HEK293T (cell line): ENCODE results near the gene C2orf68.

Experiments used
- CTCF ChIA-PET: fragments of 350-600 bp; formaldehyde crosslinking; extraction: SDS; loops from one replicate; lab custom pipeline; 2021; ENCODE audit warnings: antibody characterized with exemption, inconsistent platforms; lab: Yijun Ruan, JAX
- POLR2A ChIA-PET: fragments of 350-600 bp; formaldehyde crosslinking; extraction: SDS; loops from one replicate; lab custom pipeline; 2020; ENCODE audit warnings: antibody characterized with exemption, inconsistent platforms; lab: Yijun Ruan, JAX
- DNase-seq: peaks from one replicate; pipeline ENCODE4 v3.0.0; 2012; ENCODE audit warnings: mixed read lengths; ENCODE audit errors: extremely low spot score
- ARNT ChIP-seq: fragments of 450-650 bp; IDR thresholded peaks from 2 replicates; pipeline ENCODE4 v1.6.1; 2017; ENCODE audit warnings: mild to moderate bottlenecking
- BHLHE40 ChIP-seq: fragments of 450-650 bp; IDR thresholded peaks from 2 replicates; pipeline ENCODE4 v1.6.1; 2016; ENCODE audit warnings: mild to moderate bottlenecking, moderate library complexity, borderline replicate concordance
- CTBP1 ChIP-seq: fragments of 450-650 bp; IDR thresholded peaks from 2 replicates; pipeline ENCODE4 v1.6.1; 2016; ENCODE audit warnings: borderline replicate concordance
- ELF4 ChIP-seq: fragments of 450-650 bp; IDR thresholded peaks from 2 replicates; pipeline ENCODE4 v1.6.1; 2017; ENCODE audit warnings: antibody characterized with exemption
- FOXA1 ChIP-seq: fragments of 450-650 bp; IDR thresholded peaks from 2 replicates; pipeline ENCODE4 v1.6.1; 2016; ENCODE audit warnings: mild to moderate bottlenecking
- FOXK2 ChIP-seq: fragments of 450-650 bp; IDR thresholded peaks from 2 replicates; pipeline ENCODE4 v1.6.1; 2016; ENCODE audit warnings: mild to moderate bottlenecking
- FOXM1 ChIP-seq: fragments of 450-650 bp; IDR thresholded peaks from 2 replicates; pipeline ENCODE4 v1.6.1; 2017; ENCODE audit warnings: mild to moderate bottlenecking, borderline replicate concordance
- HDGF ChIP-seq: fragments of 450-650 bp; IDR thresholded peaks from 2 replicates; pipeline ENCODE4 v1.6.1; 2017; ENCODE audit warnings: antibody characterized with exemption, borderline replicate concordance
- L3MBTL2 ChIP-seq: fragments of 450-650 bp; conservative IDR thresholded peaks from 2 replicates; pipeline ENCODE4 v1.6.1; 2016; ENCODE audit warnings: mild to moderate bottlenecking
- LEF1 ChIP-seq: fragments of 450-650 bp; IDR thresholded peaks from 2 replicates; pipeline ENCODE4 v1.6.1; 2017; ENCODE audit warnings: mild to moderate bottlenecking, borderline replicate concordance
- NFRKB ChIP-seq: fragments of 450-650 bp; IDR thresholded peaks from 2 replicates; pipeline ENCODE4 v1.6.1; 2016; ENCODE audit warnings: mild to moderate bottlenecking, moderate library complexity
- SP1 ChIP-seq: fragments of 450-650 bp; IDR thresholded peaks from 2 replicates; pipeline ENCODE4 v1.6.1; 2017
- SUZ12 ChIP-seq: fragments of 450-650 bp; IDR thresholded peaks from 2 replicates; pipeline ENCODE4 v1.6.1; 2016; ENCODE audit warnings: mild to moderate bottlenecking
- TARDBP ChIP-seq: fragments of 450-650 bp; IDR thresholded peaks from 2 replicates; pipeline ENCODE4 v1.6.1; 2016
- ZNF384 ChIP-seq: fragments of 450-650 bp; IDR thresholded peaks from 2 replicates; pipeline ENCODE4 v1.6.1; 2016
- TF ChIP-seq, protein P1 (sequence below): fragments of 450-650 bp; IDR thresholded peaks from 2 replicates; pipeline ENCODE4 v1.6.1; 2016

The C2orf68 gene

DNA sequence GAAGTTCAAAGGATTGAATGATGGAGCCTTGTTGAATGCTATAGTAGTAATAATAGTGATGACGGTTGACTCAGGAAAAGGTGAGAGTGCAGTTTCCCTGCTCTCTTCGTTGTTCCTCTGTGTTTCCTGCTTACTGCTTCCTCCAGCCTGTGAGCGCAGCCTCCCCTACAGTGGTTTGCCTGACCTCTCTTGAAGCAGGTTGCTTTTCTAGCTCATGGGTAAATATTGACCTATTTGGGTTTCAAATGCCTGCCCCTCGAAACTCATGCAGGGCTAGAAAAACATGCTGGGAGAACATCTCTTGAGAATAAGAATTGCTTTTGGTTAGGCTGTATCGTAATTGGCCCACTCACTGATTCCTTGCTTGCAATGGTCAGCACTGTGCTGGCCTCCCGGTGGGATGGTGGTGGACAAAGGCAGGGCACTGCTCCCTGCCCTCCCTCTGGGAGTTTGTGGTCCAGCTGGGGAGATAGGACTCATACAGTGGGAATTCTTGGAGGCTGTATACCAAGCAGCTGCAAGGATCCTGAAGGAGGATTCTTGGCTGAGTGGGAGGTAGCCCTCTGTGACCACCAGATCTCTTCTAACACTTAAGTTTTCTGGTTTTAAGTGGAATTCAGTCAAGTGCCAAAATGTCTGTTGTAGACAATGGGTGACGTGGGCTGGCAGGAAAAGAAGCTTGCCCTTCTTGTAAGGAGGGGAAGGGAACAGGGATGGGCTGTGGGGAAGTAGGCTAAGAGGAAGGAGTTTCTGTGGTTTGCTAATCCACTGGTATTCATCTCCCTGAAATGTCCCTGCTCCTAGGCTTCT lies 21.7 kb downstream of the C2orf68 start:
- POLR2A ChIA-PET, result interaction anchor here (1.2 to 1.4 kb wide), 3 partner anchors 13 to 51 kb away, joined by 4 to 7 read pairs (median 4); partner anchors contain the start of genes C2orf68, MAT2A and TMEM150A
- TF ChIP-seq NFRKB, result no peak
- TF ChIP-seq ELF4, result no peak
- no peak for TF ChIP-seq L3MBTL2
- TF ChIP-seq ZNF384, result no peak
- no peak for TF ChIP-seq SUZ12
- no peak for TF ChIP-seq ARNT
- no peak for TF ChIP-seq FOXM1
- no peak for TF ChIP-seq SP1
- no peak for TF ChIP-seq LEF1
- TF ChIP-seq FOXA1, result no peak
- no peak for TF ChIP-seq CTBP1
- TF ChIP-seq TARDBP, result no peak
- no peak for TF ChIP-seq HDGF
- TF ChIP-seq, protein P1, sequence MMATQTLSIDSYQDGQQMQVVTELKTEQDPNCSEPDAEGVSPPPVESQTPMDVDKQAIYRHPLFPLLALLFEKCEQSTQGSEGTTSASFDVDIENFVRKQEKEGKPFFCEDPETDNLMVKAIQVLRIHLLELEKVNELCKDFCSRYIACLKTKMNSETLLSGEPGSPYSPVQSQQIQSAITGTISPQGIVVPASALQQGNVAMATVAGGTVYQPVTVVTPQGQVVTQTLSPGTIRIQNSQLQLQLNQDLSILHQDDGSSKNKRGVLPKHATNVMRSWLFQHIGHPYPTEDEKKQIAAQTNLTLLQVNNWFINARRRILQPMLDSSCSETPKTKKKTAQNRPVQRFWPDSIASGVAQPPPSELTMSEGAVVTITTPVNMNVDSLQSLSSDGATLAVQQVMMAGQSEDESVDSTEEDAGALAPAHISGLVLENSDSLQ, result no peak
- no peak for TF ChIP-seq BHLHE40
- TF ChIP-seq FOXK2, result no peak
- CTCF ChIA-PET, result no interaction called here
- DNase-seq, result no peak

DNA sequence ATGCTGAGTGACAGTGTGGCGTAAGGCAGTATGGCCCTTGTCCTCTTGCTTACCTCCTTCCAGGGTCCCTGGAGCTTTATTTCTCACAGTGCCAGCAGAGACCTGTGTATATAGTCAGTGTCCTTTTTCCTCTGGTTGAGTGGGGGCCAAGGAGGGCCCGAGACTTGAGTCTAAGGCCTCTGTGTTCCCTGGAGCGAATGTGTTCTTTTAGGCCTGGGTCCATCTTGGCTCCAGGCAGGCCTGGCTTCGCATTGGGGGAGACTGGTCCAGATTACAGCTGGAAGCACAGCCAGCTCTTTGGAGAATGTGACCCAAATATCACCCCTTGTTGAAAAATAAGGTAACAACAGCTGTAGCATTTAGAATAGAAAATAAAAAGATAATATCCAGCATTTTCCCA lies 22.7 kb downstream of the C2orf68 start:
- CTCF ChIA-PET, result no interaction called here
- DNase-seq, result no peak
- POLR2A ChIA-PET, result interaction anchor here (2.0 kb wide), 1 partner anchor 29 kb away, joined by 8 read pairs; the partner anchor contains the start of gene GGCX
- TF ChIP-seq, protein P1, result no peak
- TF ChIP-seq FOXM1 (no peak), ARNT (no peak), FOXK2 (no peak)

DNA sequence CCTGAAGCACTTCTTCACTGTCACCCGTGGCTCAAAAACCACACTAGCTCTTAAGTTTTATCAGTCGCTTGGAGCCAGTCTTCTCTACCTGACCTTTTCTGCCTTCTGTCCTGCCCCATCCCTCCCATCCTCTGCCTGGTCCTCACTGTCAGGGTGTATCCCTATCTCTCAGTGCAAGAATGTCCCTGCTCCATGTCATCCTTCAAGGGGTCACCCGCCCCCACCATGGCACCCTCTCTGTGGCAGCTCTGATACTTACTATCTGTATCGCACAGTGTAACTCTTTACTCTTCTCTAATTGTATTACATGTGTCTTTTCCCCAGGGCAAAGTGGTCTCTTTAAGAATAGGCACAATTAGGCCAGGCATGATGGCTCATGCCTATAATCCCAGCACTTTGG lies 23.2 kb downstream of the C2orf68 start:
- POLR2A ChIA-PET, result interaction anchor here (2.0 kb wide), 1 partner anchor 28 kb away, joined by 8 read pairs; the partner anchor contains the start of gene GGCX
- CTCF ChIA-PET, result interaction anchor here (0.6 kb wide), 1 partner anchor 28 kb away, joined by 3 read pairs; no protein-coding TSS in a partner anchor

DNA sequence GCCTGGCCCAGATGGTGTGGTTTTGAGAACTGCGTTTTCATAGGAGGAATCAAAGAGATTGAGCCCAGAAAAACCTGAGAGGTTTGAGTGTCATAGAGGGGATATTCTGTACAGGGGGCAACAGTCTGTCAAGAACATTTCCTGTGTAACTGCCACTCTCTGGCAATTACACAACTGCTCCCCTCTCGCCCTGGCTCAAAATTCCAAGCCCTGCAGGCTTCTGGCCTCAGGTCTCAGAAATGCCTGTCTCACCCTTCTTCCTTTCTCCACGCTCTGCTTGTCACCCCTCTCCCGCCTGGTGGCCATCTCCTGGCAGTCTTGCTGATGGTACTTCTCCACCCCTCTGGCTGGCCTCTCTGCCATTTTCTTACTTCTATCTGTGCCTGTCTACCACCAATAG lies 23.6 kb downstream of the C2orf68 start:
- DNase-seq, result no peak
- ChIA-PET CTCF (interaction anchor here (0.6 kb wide), 1 partner anchor 28 kb away, joined by 3 read pairs; no protein-coding TSS in a partner anchor), POLR2A (interaction anchor here (0.6 to 2.0 kb wide), 2 partner anchors 13 to 28 kb away, joined by 3 to 8 read pairs; partner anchors contain the start of gene GGCX)
- TF ChIP-seq HDGF (no peak), ZNF384 (no peak), BHLHE40 (no peak), ARNT (no peak), CTBP1 (no peak), L3MBTL2 (no peak), SP1 (no peak), FOXM1 (no peak), SUZ12 (no peak), FOXA1 (no peak), TARDBP (no peak), ELF4 (no peak), NFRKB (no peak), LEF1 (no peak), FOXK2 (no peak)
- TF ChIP-seq, protein P1, result no peak

More for the DNA sequence above, 23.2 kb downstream of the C2orf68 start:
- DNase-seq, result no peak
- TF ChIP-seq HDGF, result no peak
- TF ChIP-seq LEF1, result no peak
- no peak for TF ChIP-seq NFRKB
- TF ChIP-seq FOXK2, result no peak

DNA sequence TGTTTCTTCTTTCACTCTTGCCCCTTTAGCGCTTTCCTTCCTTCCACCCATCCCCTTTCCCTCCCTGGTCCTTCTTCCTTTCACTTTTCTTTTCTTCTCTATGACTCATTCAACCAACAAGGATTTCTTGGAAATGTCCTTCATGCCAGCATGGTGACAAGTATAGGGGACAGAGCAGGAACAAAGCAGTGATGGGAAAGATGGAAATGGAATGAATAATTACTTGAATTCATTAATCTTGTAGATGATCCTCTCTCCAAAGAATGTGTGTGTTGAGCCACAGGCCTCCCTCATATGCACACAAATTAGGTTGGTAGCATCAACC lies 26.1 kb downstream of the C2orf68 start:
- CTCF ChIA-PET, result no interaction called here
- TF ChIP-seq CTBP1, result no peak
- TF ChIP-seq ARNT, result no peak
- TF ChIP-seq FOXA1, result no peak
- TF ChIP-seq SUZ12, result no peak
- no peak for TF ChIP-seq BHLHE40
- TF ChIP-seq ELF4, result no peak
- no peak for TF ChIP-seq L3MBTL2
- no peak for TF ChIP-seq ZNF384
- TF ChIP-seq HDGF, result no peak
- no peak for TF ChIP-seq SP1
- TF ChIP-seq FOXM1, result no peak
- TF ChIP-seq, protein P1, result no peak
- TF ChIP-seq FOXK2, result no peak
- no peak for TF ChIP-seq TARDBP
- TF ChIP-seq LEF1, result no peak
- no peak for TF ChIP-seq NFRKB
- DNase-seq, result no peak
- POLR2A ChIA-PET, result interaction anchor here (4.5 kb wide), 1 partner anchor 9 kb away, joined by 28 read pairs; the partner anchor contains the start of gene RNF181
